H1 (cell line): ENCODE measurements around the gene NECTIN2. TPM values are rescaled to one million over a fixed set of nuclear protein-coding genes. Genes with fewer than 3 reads are reported as not detected.

ENCODE experiments used
- CHD2 ChIP-seq: IDR thresholded peaks from 2 replicates; pipeline ENCODE4 v1.6.1; 2012; ENCODE audit warnings: low read length, improper control_type of control experiment
- CREB1 ChIP-seq: IDR thresholded peaks from 2 replicates; pipeline ENCODE4 v1.6.1; 2012; ENCODE audit warnings: inconsistent platforms
- CTBP2 ChIP-seq: IDR thresholded peaks from 2 replicates; pipeline ENCODE4 v1.7.0; 2011; ENCODE audit warnings: borderline replicate concordance, mild to moderate bottlenecking, moderate library complexity, mixed read lengths, low read length; ENCODE audit not compliant: insufficient read depth, insufficient read length
- EP300 ChIP-seq, 2 experiments: IDR thresholded peaks; 1 replicate in 1 of 2; 2 replicates in 1 of 2; pipeline ENCODE4 v1.6.1; 2011 to 2012; ENCODE audit warnings: low read depth in 2 of 2, low read length in 2 of 2, mild to moderate bottlenecking in 2 of 2, borderline replicate concordance in 1 of 2, inconsistent platforms in 1 of 2, moderate library complexity in 1 of 2
- RXRA ChIP-seq: IDR thresholded peaks from 2 replicates; pipeline ENCODE4 v1.6.1; 2011; ENCODE audit warnings: low read depth, mild to moderate bottlenecking, low read length, moderate library complexity; ENCODE audit not compliant: insufficient read depth
- SAP30 ChIP-seq: fragments of 300-600 bp; sonication (generic); IDR thresholded peaks from 2 replicates; pipeline ENCODE4 v1.7.1; 2012; ENCODE audit warnings: low read length, moderate library complexity, mild to moderate bottlenecking, inconsistent platforms; ENCODE audit not compliant: insufficient read depth, insufficient replicate concordance
- polyA plus RNA-seq, 7 experiments: library from polyadenylated mRNA; depleted of rRNA in 3 of 7; stranded (reverse) in 5 of 7; unstranded in 2 of 7; fragments of >200 nt in 5 of 7; fragments of 200-250 nt in 2 of 7; gene quantifications; 1 replicate in 5 of 7; 2 replicates in 1 of 7; 4 replicates in 1 of 7; pipeline versions ENCODE4 v1.2.1 to v1.2.3, GENCODE V29; 2011 to 2013; ENCODE audit warnings: missing spikeins in 2 of 7, mixed read lengths in 2 of 7
- total RNA-seq: library from RNA; stranded (reverse); fragmentation: NEBNext Ultra II Directional; extraction: Animal tissue kit (Norgen Biotek cat#: 25700); gene quantifications from 2 replicates; pipeline ENCODE4 v1.2.1, GENCODE V29; 2021
- TF ChIP-seq, protein P1 (sequence below): IDR thresholded peaks from 2 replicates; pipeline ENCODE4 v1.6.1; 2012; ENCODE audit warnings: inconsistent platforms

The NECTIN2 gene
- total and polyA plus RNA-seq, 2 of the 8 experiments (the other 6 are each of a cell fraction or from before 2014, with no cell fraction given), result 184 to 237 TPM

DNA sequence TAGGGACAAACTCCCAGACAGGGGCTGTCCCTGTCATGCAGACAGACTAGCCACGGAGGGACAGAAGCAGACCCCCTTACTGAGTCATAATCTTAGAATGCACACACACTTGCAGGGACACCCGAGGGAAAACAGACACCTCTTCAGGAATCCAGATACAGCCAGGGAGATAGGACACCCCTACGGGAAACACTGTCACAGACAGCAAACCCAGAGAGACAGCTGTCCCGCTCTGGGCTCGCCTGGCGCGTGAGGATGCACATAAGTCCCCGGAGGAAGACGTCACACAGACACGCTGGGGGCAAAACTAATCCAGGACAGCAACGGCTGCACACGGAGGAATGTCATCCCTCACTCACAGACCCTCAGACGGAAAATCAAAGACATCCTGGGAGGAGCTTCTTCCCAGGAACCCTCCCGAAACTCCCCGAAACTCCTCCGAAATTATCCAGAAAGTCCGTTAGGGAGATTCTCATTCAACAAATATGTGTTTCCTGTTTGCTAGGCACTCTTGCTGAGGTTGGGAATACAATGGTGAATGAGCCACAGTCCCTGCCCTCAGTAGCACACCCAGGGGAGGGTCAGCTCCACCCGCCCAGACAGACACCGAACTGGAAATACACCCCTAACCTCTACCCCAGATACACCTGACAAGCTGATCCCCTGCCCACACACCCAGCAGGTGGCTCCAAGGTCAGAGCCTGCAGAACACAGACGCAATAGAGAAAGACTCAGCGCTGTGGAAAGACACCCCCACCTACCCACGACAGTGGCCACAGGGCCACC lies 29.8 kb downstream of the NECTIN2 start (continued):
- no peak for TF ChIP-seq CTBP2
- TF ChIP-seq EP300 (IDR thresholded peaks at IDR 0.05; ENCODE audit: borderline replicate concordance in 1 of 2, low read depth in 2 of 2, low read length in 2 of 2), result no peak
- TF ChIP-seq SAP30, result no peak
- no peak for TF ChIP-seq RXRA
- no peak for TF ChIP-seq CREB1
- TF ChIP-seq, protein P1, sequence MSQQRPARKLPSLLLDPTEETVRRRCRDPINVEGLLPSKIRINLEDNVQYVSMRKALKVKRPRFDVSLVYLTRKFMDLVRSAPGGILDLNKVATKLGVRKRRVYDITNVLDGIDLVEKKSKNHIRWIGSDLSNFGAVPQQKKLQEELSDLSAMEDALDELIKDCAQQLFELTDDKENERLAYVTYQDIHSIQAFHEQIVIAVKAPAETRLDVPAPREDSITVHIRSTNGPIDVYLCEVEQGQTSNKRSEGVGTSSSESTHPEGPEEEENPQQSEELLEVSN, result no peak
- no peak for TF ChIP-seq CHD2
